K562 (cell line): ENCODE results near the gene AKT1. TPM values are rescaled to one million over a fixed set of nuclear protein-coding genes. Genes with fewer than 3 reads are reported as not detected.

Experiments
- ATAC-seq: fragments of 200-7000 bp; cut with Tn5 transposase; 3 replicates; pipeline ENCODE4 v1.9.1; 2020; ENCODE audit warnings: moderate library complexity
- BruUV-seq: library from RNA; stranded (reverse); fragments of 400-500 nt; replicated peaks from 2 replicates; lab custom pipeline; 2021; lab: Mats Ljungman, UMichigan
- CTCF ChIA-PET: fragments of 300-600 bp; formaldehyde crosslinking; extraction: SDS; loops from one replicate; lab custom pipeline; 2021; ENCODE audit warnings: low intra/inter-chr PET ratio; lab: Yijun Ruan, JAX
- POLR2A ChIA-PET: fragments of 300-600, 350-650 bp; sonication (Branson Sonifier 250); formaldehyde crosslinking; extraction: SDS; loops from one replicate; lab custom pipeline; 2021; ENCODE audit warnings: antibody characterized with exemption, inconsistent platforms; lab: Yijun Ruan, JAX
- DNase-seq, 4 experiments: peaks; one replicate each; pipeline versions ENCODE4 v3.0.0 to v3.0.0-alpha.2; 2011 to 2018; ENCODE audit warnings: low spot score in 3 of 4, mixed read lengths in 3 of 4; ENCODE audit errors: extremely low read depth in 1 of 4
- FAIRE-seq: peaks from 2 replicates; lab custom pipeline; 2011; peaks lifted over from hg19 to GRCh38; lab: Jason Lieb, UNC
- H2AFZ ChIP-seq: 2 replicates; pipeline ENCODE4 v1.6.0; 2011; ENCODE audit warnings: low read depth, low read length, control low read depth, inconsistent platforms
- H3K27ac ChIP-seq: fragments of 200-600 bp; 3 replicates; pipeline ENCODE4 v1.8.0; 2011; ENCODE audit warnings: low read depth, mild to moderate bottlenecking, control low read depth, inconsistent platforms, low read length, moderate library complexity, mixed read lengths; ENCODE audit errors: extremely low read depth
- H3K27me3 ChIP-seq, 2 experiments: fragments of 300-600 bp in 1 of 2; 2 replicates in 1 of 2; 3 replicates in 1 of 2; pipeline versions ENCODE4 v1.6.0 to v1.8.0; 2011; ENCODE audit warnings: inconsistent platforms in 2 of 2, low read length in 2 of 2, mild to moderate bottlenecking in 1 of 2, mixed read lengths in 1 of 2, moderate library complexity in 1 of 2; ENCODE audit not compliant: control insufficient read depth in 2 of 2, insufficient read depth in 2 of 2
- H3K36me3 ChIP-seq: fragments of 300-600 bp; 3 replicates; pipeline ENCODE4 v1.8.0; 2011; ENCODE audit warnings: mild to moderate bottlenecking, low read length, inconsistent platforms; ENCODE audit not compliant: control insufficient read depth, insufficient read depth
- H3K4me1 ChIP-seq, 2 experiments: fragments of 200-600 bp in 1 of 2; replicated peaks in 1 of 2; 2 replicates in 1 of 2; 3 replicates in 1 of 2; pipeline versions ENCODE4 v1.5.1 to v1.8.0; 2011; ENCODE audit warnings: inconsistent platforms in 2 of 2, low read length in 2 of 2, mild to moderate bottlenecking in 1 of 2, mixed read lengths in 1 of 2, moderate library complexity in 1 of 2; ENCODE audit not compliant: control insufficient read depth in 2 of 2, insufficient read depth in 2 of 2
- H3K4me2 ChIP-seq: 2 replicates; pipeline ENCODE4 v1.6.1; 2011; ENCODE audit warnings: low read length, control low read depth, inconsistent platforms, mixed read lengths; ENCODE audit not compliant: insufficient read depth
- H3K4me3 ChIP-seq: fragments of 200-600 bp; sonication (generic), shearing (Covaris generic); 2 replicates; pipeline ENCODE4 v1.5.1; 2016; ENCODE audit warnings: control low read depth, inconsistent platforms
- H3K79me2 ChIP-seq: fragments of 200-600 bp; 3 replicates; pipeline ENCODE4 v1.8.0; 2011; ENCODE audit warnings: low read length, inconsistent platforms; ENCODE audit not compliant: control insufficient read depth, insufficient read depth
- H3K9ac ChIP-seq, 2 experiments: 2 replicates each; pipeline versions ENCODE4 v1.6.0 to v1.6.1; 2011; ENCODE audit warnings: low read depth in 2 of 2, low read length in 2 of 2, control low read depth in 1 of 2, inconsistent platforms in 1 of 2, mild to moderate bottlenecking in 1 of 2, mixed read lengths in 1 of 2; ENCODE audit not compliant: insufficient read depth in 1 of 2
- H3K9me1 ChIP-seq: one replicate; pipeline ENCODE4 v1.6.0; 2011; ENCODE audit warnings: inconsistent platforms, mild to moderate bottlenecking, low read length, moderate library complexity; ENCODE audit not compliant: control insufficient read depth, insufficient read depth
- H3K9me3 ChIP-seq: replicated peaks from 2 replicates; pipeline ENCODE4 v1.5.1; 2011; ENCODE audit warnings: low read depth, low read length, inconsistent platforms; ENCODE audit not compliant: control insufficient read depth, insufficient read depth
- H4K20me1 ChIP-seq: replicated peaks from 2 replicates; pipeline ENCODE4 v1.6.1; 2011; ENCODE audit warnings: low read length, inconsistent platforms, mixed read lengths; ENCODE audit not compliant: control insufficient read depth, insufficient read depth
- NUFIP1 ChIP-seq: fragments of 450-650 bp; IDR thresholded peaks from 2 replicates; pipeline ENCODE4 v1.6.1; 2018; ENCODE audit not compliant: partially characterized antibody
- POLR2G ChIP-seq: fragments of 200-400 bp; formaldehyde crosslinking; IDR thresholded peaks from 2 replicates; pipeline ENCODE4 v1.6.1; 2017; ENCODE audit warnings: low read depth, mild to moderate bottlenecking, antibody characterized with exemption, low read length, moderate library complexity
- TFAP4 ChIP-seq: sonication (generic); formaldehyde crosslinking; IDR thresholded peaks from 2 replicates; pipeline ENCODE4 v1.8.0; 2022; ENCODE audit warnings: missing genetic modification reagents, mild to moderate bottlenecking, moderate library complexity, borderline replicate concordance
- ZNF740 ChIP-seq, 3 experiments: fragments of 200-800 bp in 1 of 3; sonication (Bioruptor generic) in 1 of 3; sonication (generic) in 1 of 3; formaldehyde crosslinking in 1 of 3; IDR thresholded peaks; 2 replicates each; pipeline versions ENCODE4 v1.6.1 to v1.8.0; 2016 to 2022; ENCODE audit warnings: mild to moderate bottlenecking in 2 of 3, missing compliant biosample characterization in 2 of 3, missing genetic modification characterization in 2 of 3, missing genetic modification reagents in 1 of 3
- WGBS: fragments of 100-300 bp; shearing (Covaris generic); methylation state at CpG from one replicate; pipeline ENCODE4 v1.1.6; 2016; ENCODE audit warnings: low coverage, mixed read lengths; ENCODE audit not compliant: insufficient coverage; ENCODE audit errors: missing lambda C conversion rate; 5-methylcytosine and 5-hydroxymethylcytosine counted together
- in situ Hi-C: fragments of 300-500 bp; cut with MboI; formaldehyde crosslinking; loops from 4 replicates; pipeline ENCODE4 v1.15.0; 2018; ENCODE audit warnings: inconsistent platforms, mixed read lengths
- intact Hi-C: fragments of 100-400 bp; cut with micrococcal nuclease; formaldehyde crosslinking; loops from 2 replicates; pipeline ENCODE4 v1.14.2; 2022
- polyA plus RNA-seq, 8 experiments: library from polyadenylated mRNA; depleted of rRNA in 4 of 8; stranded (reverse) in 5 of 8; unstranded in 3 of 8; fragments of >200 nt; fragmentation: Nextera tagmentation in 2 of 8; fragmentation: Illumina TruSeq in 1 of 8; extraction: Ambion mirVana in 2 of 8; extraction: Trizol in 1 of 8; gene quantifications; 2 replicates each; pipeline versions ENCODE4 v1.2.1 to v1.2.3, GENCODE V29; 2011 to 2014; ENCODE audit warnings: inconsistent platforms in 1 of 8, missing spikeins in 1 of 8
- total RNA-seq, 7 experiments: library from RNA; depleted of rRNA in 6 of 7; stranded (reverse); fragments of >200 nt in 6 of 7; fragmentation: Illumina TruSeq in 2 of 7; extraction: Trizol in 2 of 7; gene quantifications; 2 replicates each; pipeline versions ENCODE4 v1.2.1 to v1.2.3, GENCODE V29; 2011 to 2021; ENCODE audit warnings: low replicate concordance in 1 of 7
- TF ChIP-seq, protein P1 (sequence below): sonication (generic); formaldehyde crosslinking; IDR thresholded peaks from 2 replicates; pipeline ENCODE4 v1.8.1; 2023; ENCODE audit warnings: mild to moderate bottlenecking, missing genetic modification reagents

Gene AKT1
- total and polyA plus RNA-seq, 9 of the 15 experiments (the other 6 are each of a cell fraction or from before 2014, with no cell fraction given): 0.49 to 132 (median 75.1) TPM

GRCh38 chr14:104803912-104804410 is 8.4 kb upstream of the AKT1 start:
- FAIRE-seq (peak; percentile 65), DNase-seq (no peak)
- 40% methylated on average over 5 of the region's 15 CpGs for WGBS

More at GRCh38 chr14:104803912-104804410, 8.4 kb upstream of the AKT1 start:
- Histone ChIP-seq H3K36me3 (peaks cover 6% of the 10 kb centered on the region; the same call in 1 of the 3 replicates), H3K27me3 (no peaks in the 10 kb centered on the region), H4K20me1 (no peaks in the 10 kb centered on the region), H2AFZ (no peak overlapping the region), H3K4me2 (peak overlapping the region; percentile 63; the same call in 1 of the 2 replicates), H3K4me1 (peaks cover 43 to 77% of the 10 kb centered on the region in 2 experiments), H3K9me3 (no peaks in the 10 kb centered on the region), H3K4me3 (no peak overlapping the region), H3K9ac (peak overlapping the region in 1 of 2 experiments; percentile 61; a peak in 1 of 4 replicates), H3K9me1 (no peaks in the 10 kb centered on the region), H3K27ac (peak overlapping the region; percentile 73; the same call in 2 of the 3 replicates), H3K79me2 (peaks cover 28% of the 10 kb centered on the region)
- in situ Hi-C loops (no loop called here), intact Hi-C loops (no loop called here)
- CTCF ChIA-PET: no interaction called here
- ATAC-seq: no peak
- TF ChIP-seq NUFIP1 (no peak), POLR2G (0 out of 2 replicates have a peak, but pooled peaks have one; percentile 12), TFAP4 (CRISPR knock-in tag) (0 out of 2 replicates have a peak, but pooled peaks have one; percentile 5), ZNF740 (CRISPR knock-in tag; IDR thresholded peaks at IDR 0.05) (peak; percentile 64; the same call in 1 of the 2 replicates), ZNF740 (tag; IDR thresholded peaks at IDR 0.05) (no peak)
- TF ChIP-seq, protein P1, sequence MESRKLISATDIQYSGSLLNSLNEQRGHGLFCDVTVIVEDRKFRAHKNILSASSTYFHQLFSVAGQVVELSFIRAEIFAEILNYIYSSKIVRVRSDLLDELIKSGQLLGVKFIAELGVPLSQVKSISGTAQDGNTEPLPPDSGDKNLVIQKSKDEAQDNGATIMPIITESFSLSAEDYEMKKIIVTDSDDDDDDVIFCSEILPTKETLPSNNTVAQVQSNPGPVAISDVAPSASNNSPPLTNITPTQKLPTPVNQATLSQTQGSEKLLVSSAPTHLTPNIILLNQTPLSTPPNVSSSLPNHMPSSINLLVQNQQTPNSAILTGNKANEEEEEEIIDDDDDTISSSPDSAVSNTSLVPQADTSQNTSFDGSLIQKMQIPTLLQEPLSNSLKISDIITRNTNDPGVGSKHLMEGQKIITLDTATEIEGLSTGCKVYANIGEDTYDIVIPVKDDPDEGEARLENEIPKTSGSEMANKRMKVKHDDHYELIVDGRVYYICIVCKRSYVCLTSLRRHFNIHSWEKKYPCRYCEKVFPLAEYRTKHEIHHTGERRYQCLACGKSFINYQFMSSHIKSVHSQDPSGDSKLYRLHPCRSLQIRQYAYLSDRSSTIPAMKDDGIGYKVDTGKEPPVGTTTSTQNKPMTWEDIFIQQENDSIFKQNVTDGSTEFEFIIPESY (CRISPR knock-in tag): peak; percentile 97
- BruUV-seq: no TSS peak
- POLR2A ChIA-PET: interaction anchor here (1.0 kb wide), 1 partner anchor 14 kb away, joined by 3 read pairs; no protein-coding TSS in a partner anchor
